K562 (cell line): Measurements from ENCODE around the gene ATOH8. TPM values are rescaled to one million over a fixed set of nuclear protein-coding genes. Genes with fewer than 3 reads are reported as not detected.

ENCODE experiments used
- ATAC-seq: fragments of 200-7000 bp; cut with Tn5 transposase; 3 replicates; pipeline ENCODE4 v1.9.1; 2020; ENCODE audit warnings: moderate library complexity
- BruUV-seq: library from RNA; stranded (reverse); fragments of 400-500 nt; replicated peaks from 2 replicates; lab custom pipeline; 2021; lab: Mats Ljungman, UMichigan
- CTCF ChIA-PET: fragments of 300-600 bp; formaldehyde crosslinking; extraction: SDS; loops from one replicate; lab custom pipeline; 2021; ENCODE audit warnings: low intra/inter-chr PET ratio; lab: Yijun Ruan, JAX
- POLR2A ChIA-PET: fragments of 300-600, 350-650 bp; sonication (Branson Sonifier 250); formaldehyde crosslinking; extraction: SDS; loops from one replicate; lab custom pipeline; 2021; ENCODE audit warnings: antibody characterized with exemption, inconsistent platforms; lab: Yijun Ruan, JAX
- DNase-seq, 4 experiments: peaks; one replicate each; pipeline versions ENCODE4 v3.0.0 to v3.0.0-alpha.2; 2011 to 2018; ENCODE audit warnings: low spot score in 3 of 4, mixed read lengths in 3 of 4; ENCODE audit errors: extremely low read depth in 1 of 4
- FAIRE-seq: peaks from 2 replicates; lab custom pipeline; 2011; peaks lifted over from hg19 to GRCh38; lab: Jason Lieb, UNC
- H2AFZ ChIP-seq: 2 replicates; pipeline ENCODE4 v1.6.0; 2011; ENCODE audit warnings: low read depth, low read length, control low read depth, inconsistent platforms
- H3K27ac ChIP-seq: fragments of 200-600 bp; 3 replicates; pipeline ENCODE4 v1.8.0; 2011; ENCODE audit warnings: low read depth, mild to moderate bottlenecking, control low read depth, inconsistent platforms, low read length, moderate library complexity, mixed read lengths; ENCODE audit errors: extremely low read depth
- H3K27me3 ChIP-seq, 2 experiments: fragments of 300-600 bp in 1 of 2; 2 replicates in 1 of 2; 3 replicates in 1 of 2; pipeline versions ENCODE4 v1.6.0 to v1.8.0; 2011; ENCODE audit warnings: inconsistent platforms in 2 of 2, low read length in 2 of 2, mild to moderate bottlenecking in 1 of 2, mixed read lengths in 1 of 2, moderate library complexity in 1 of 2; ENCODE audit not compliant: control insufficient read depth in 2 of 2, insufficient read depth in 2 of 2
- H3K36me3 ChIP-seq: fragments of 300-600 bp; 3 replicates; pipeline ENCODE4 v1.8.0; 2011; ENCODE audit warnings: mild to moderate bottlenecking, low read length, inconsistent platforms; ENCODE audit not compliant: control insufficient read depth, insufficient read depth
- H3K4me1 ChIP-seq, 2 experiments: fragments of 200-600 bp in 1 of 2; replicated peaks in 1 of 2; 2 replicates in 1 of 2; 3 replicates in 1 of 2; pipeline versions ENCODE4 v1.5.1 to v1.8.0; 2011; ENCODE audit warnings: inconsistent platforms in 2 of 2, low read length in 2 of 2, mild to moderate bottlenecking in 1 of 2, mixed read lengths in 1 of 2, moderate library complexity in 1 of 2; ENCODE audit not compliant: control insufficient read depth in 2 of 2, insufficient read depth in 2 of 2
- H3K4me2 ChIP-seq: 2 replicates; pipeline ENCODE4 v1.6.1; 2011; ENCODE audit warnings: low read length, control low read depth, inconsistent platforms, mixed read lengths; ENCODE audit not compliant: insufficient read depth
- H3K4me3 ChIP-seq: fragments of 200-600 bp; sonication (generic), shearing (Covaris generic); 2 replicates; pipeline ENCODE4 v1.5.1; 2016; ENCODE audit warnings: control low read depth, inconsistent platforms
- H3K79me2 ChIP-seq: fragments of 200-600 bp; 3 replicates; pipeline ENCODE4 v1.8.0; 2011; ENCODE audit warnings: low read length, inconsistent platforms; ENCODE audit not compliant: control insufficient read depth, insufficient read depth
- H3K9ac ChIP-seq, 2 experiments: 2 replicates each; pipeline versions ENCODE4 v1.6.0 to v1.6.1; 2011; ENCODE audit warnings: low read depth in 2 of 2, low read length in 2 of 2, control low read depth in 1 of 2, inconsistent platforms in 1 of 2, mild to moderate bottlenecking in 1 of 2, mixed read lengths in 1 of 2; ENCODE audit not compliant: insufficient read depth in 1 of 2
- H3K9me1 ChIP-seq: one replicate; pipeline ENCODE4 v1.6.0; 2011; ENCODE audit warnings: inconsistent platforms, mild to moderate bottlenecking, low read length, moderate library complexity; ENCODE audit not compliant: control insufficient read depth, insufficient read depth
- H3K9me3 ChIP-seq: replicated peaks from 2 replicates; pipeline ENCODE4 v1.5.1; 2011; ENCODE audit warnings: low read depth, low read length, inconsistent platforms; ENCODE audit not compliant: control insufficient read depth, insufficient read depth
- H4K20me1 ChIP-seq: replicated peaks from 2 replicates; pipeline ENCODE4 v1.6.1; 2011; ENCODE audit warnings: low read length, inconsistent platforms, mixed read lengths; ENCODE audit not compliant: control insufficient read depth, insufficient read depth
- ATF3 ChIP-seq, 2 experiments: fragments of 450-650 bp in 1 of 2; sonication (generic) in 1 of 2; formaldehyde crosslinking in 1 of 2; IDR thresholded peaks in 1 of 2; conservative IDR thresholded peaks in 1 of 2; 2 replicates each; pipeline versions ENCODE4 v1.6.1 to v1.8.1; 2016 to 2023; ENCODE audit warnings: mild to moderate bottlenecking in 2 of 2, moderate library complexity in 2 of 2, inconsistent platforms in 1 of 2, missing genetic modification reagents in 1 of 2
- BACH1 ChIP-seq: fragments of 200-800 bp; sonication (Bioruptor generic); IDR thresholded peaks from 2 replicates; pipeline ENCODE4 v1.6.1; 2016; ENCODE audit warnings: missing genetic modification characterization, missing compliant biosample characterization
- DEAF1 ChIP-seq: fragments of 450-650 bp; formaldehyde crosslinking; IDR thresholded peaks from 2 replicates; pipeline ENCODE4 v1.4.0; 2020; ENCODE audit warnings: mild to moderate bottlenecking, moderate library complexity
- GATAD2B ChIP-seq: fragments of 450-650 bp; IDR thresholded peaks from 2 replicates; pipeline ENCODE4 v1.6.1; 2017; ENCODE audit warnings: mild to moderate bottlenecking, borderline replicate concordance
- NRF1 ChIP-seq, 2 experiments: fragments of 450-650 bp; IDR thresholded peaks in 1 of 2; conservative IDR thresholded peaks in 1 of 2; 2 replicates each; pipeline ENCODE4 v1.6.1; 2014; ENCODE audit warnings: mild to moderate bottlenecking in 2 of 2
- PTRF ChIP-seq: fragments of 450-650 bp; IDR thresholded peaks from 2 replicates; pipeline ENCODE4 v1.6.1; 2016; ENCODE audit warnings: mild to moderate bottlenecking, missing genetic modification characterization, missing compliant biosample characterization
- TSHZ1 ChIP-seq: fragments of 250-450 bp; sonication (Bioruptor Pico); IDR thresholded peaks from 2 replicates; pipeline ENCODE4 v1.4.0; 2020; ENCODE audit warnings: mild to moderate bottlenecking, moderate library complexity
- ZBTB49 ChIP-seq: sonication (generic); formaldehyde crosslinking; IDR thresholded peaks from 2 replicates; pipeline ENCODE4 v1.8.0; 2022; ENCODE audit warnings: missing genetic modification reagents, mild to moderate bottlenecking, borderline replicate concordance
- ZNF384 ChIP-seq: IDR thresholded peaks from 2 replicates; pipeline ENCODE4 v1.6.1; 2012; ENCODE audit warnings: low read depth, low read length, improper control_type of control experiment
- ZNF561 ChIP-seq: fragments of 450-650 bp; formaldehyde crosslinking; conservative IDR thresholded peaks from 2 replicates; pipeline ENCODE4 v1.4.0; 2020; ENCODE audit warnings: mild to moderate bottlenecking, moderate library complexity
- ZNF740 ChIP-seq, 3 experiments: fragments of 200-800 bp in 1 of 3; sonication (Bioruptor generic) in 1 of 3; sonication (generic) in 1 of 3; formaldehyde crosslinking in 1 of 3; IDR thresholded peaks; 2 replicates each; pipeline versions ENCODE4 v1.6.1 to v1.8.0; 2016 to 2022; ENCODE audit warnings: mild to moderate bottlenecking in 2 of 3, missing compliant biosample characterization in 2 of 3, missing genetic modification characterization in 2 of 3, missing genetic modification reagents in 1 of 3
- WGBS: fragments of 100-300 bp; shearing (Covaris generic); methylation state at CpG from one replicate; pipeline ENCODE4 v1.1.6; 2016; ENCODE audit warnings: low coverage, mixed read lengths; ENCODE audit not compliant: insufficient coverage; ENCODE audit errors: missing lambda C conversion rate; 5-methylcytosine and 5-hydroxymethylcytosine counted together
- in situ Hi-C: fragments of 300-500 bp; cut with MboI; formaldehyde crosslinking; loops from 4 replicates; pipeline ENCODE4 v1.15.0; 2018; ENCODE audit warnings: inconsistent platforms, mixed read lengths
- intact Hi-C: fragments of 100-400 bp; cut with micrococcal nuclease; formaldehyde crosslinking; loops from 2 replicates; pipeline ENCODE4 v1.14.2; 2022
- polyA plus RNA-seq, 8 experiments: library from polyadenylated mRNA; depleted of rRNA in 4 of 8; stranded (reverse) in 5 of 8; unstranded in 3 of 8; fragments of >200 nt; fragmentation: Nextera tagmentation in 2 of 8; fragmentation: Illumina TruSeq in 1 of 8; extraction: Ambion mirVana in 2 of 8; extraction: Trizol in 1 of 8; gene quantifications; 2 replicates each; pipeline versions ENCODE4 v1.2.1 to v1.2.3, GENCODE V29; 2011 to 2014; ENCODE audit warnings: inconsistent platforms in 1 of 8, missing spikeins in 1 of 8
- total RNA-seq, 7 experiments: library from RNA; depleted of rRNA in 6 of 7; stranded (reverse); fragments of >200 nt in 6 of 7; fragmentation: Illumina TruSeq in 2 of 7; extraction: Trizol in 2 of 7; gene quantifications; 2 replicates each; pipeline versions ENCODE4 v1.2.1 to v1.2.3, GENCODE V29; 2011 to 2021; ENCODE audit warnings: low replicate concordance in 1 of 7

Gene ATOH8
- total and polyA plus RNA-seq, 9 of the 15 experiments (the other 6 are each of a cell fraction or from before 2014, with no cell fraction given), result not detected

- 0 out of 2 replicates have a peak, but pooled peaks cover 2% of the 10 kb centered on the region for H3K9me3 ChIP-seq
- no peak overlapping the region for H3K27ac ChIP-seq
- intact Hi-C loops, result loop anchor here (5.0 kb wide), 1 partner anchor 45 kb away; the partner anchor contains the start of gene ATOH8
- no peaks in the 10 kb centered on the region for H4K20me1 ChIP-seq
- no peak for ATAC-seq
- H3K9me1 ChIP-seq, result no peaks in the 10 kb centered on the region
- H2AFZ ChIP-seq, result no peak overlapping the region
- H3K4me2 ChIP-seq, result no peak overlapping the region
- TF ChIP-seq TSHZ1 (CRISPR knock-in tag), result no peak
- TF ChIP-seq PTRF (tag), result no peak
- TF ChIP-seq ATF3 (IDR thresholded peaks at IDR 0.05), result no peak
- TF ChIP-seq ATF3 (CRISPR knock-in tag; conservative IDR thresholded peaks at IDR 0.05), result no peak
- no peak for TF ChIP-seq ZNF384
- TF ChIP-seq DEAF1 (CRISPR knock-in tag), result no peak
- TF ChIP-seq ZNF561 (CRISPR knock-in tag), result no peak
- TF ChIP-seq GATAD2B, result no peak
- no peak for TF ChIP-seq ZNF740 (CRISPR knock-in tag; IDR thresholded peaks at IDR 0.05)
- TF ChIP-seq ZNF740 (tag; IDR thresholded peaks at IDR 0.05), result no peak
- TF ChIP-seq BACH1 (tag), result no peak
- TF ChIP-seq ZBTB49 (CRISPR knock-in tag), result no peak
- TF ChIP-seq NRF1 (conservative IDR thresholded peaks at IDR 0.05 in 1 of 2, IDR thresholded peaks at IDR 0.05 in 1 of 2), result no peak
- TF ChIP-seq, all 486 proteins: peak for 0
- POLR2A ChIA-PET, result interaction anchor here (0.7 kb wide), 1 partner anchor 15 kb away, joined by 3 read pairs; no protein-coding TSS in a partner anchor
- Histone ChIP-seq H3K4me1 (no peaks in the 10 kb centered on the region; a peak in 1 of 5 replicates), H3K36me3 (no peaks in the 10 kb centered on the region), H3K4me3 (no peak overlapping the region), H3K9ac (no peak overlapping the region), H3K79me2 (no peaks in the 10 kb centered on the region), H3K27me3 (peaks cover 41 to 64% of the 10 kb centered on the region in 2 experiments)
- CTCF ChIA-PET, result interaction anchor here (1.2 to 1.4 kb wide), 2 partner anchors 47 to 69 kb away, joined by 4 to 6 read pairs; no protein-coding TSS in a partner anchor
- WGBS, result 3% methylated on average over 13 of the region's 13 CpGs
- no TSS peak for BruUV-seq
- DNase-seq (no peak), FAIRE-seq (no peak)
- in situ Hi-C loops, result no loop called here
Observed at GRCh38 chr2:85797263-85797660, 43.5 kb downstream of the ATOH8 start.
